ENCODE results near the gene C16orf74. TPM values are rescaled to one million over a fixed set of nuclear protein-coding genes. Genes with fewer than 3 reads are reported as not detected.

The C16orf74 gene
- total RNA-seq, 6 experiments from 2014 or later = 0.31 to 0.98 (median 0.70) TPM; not detected in 2

DNA sequence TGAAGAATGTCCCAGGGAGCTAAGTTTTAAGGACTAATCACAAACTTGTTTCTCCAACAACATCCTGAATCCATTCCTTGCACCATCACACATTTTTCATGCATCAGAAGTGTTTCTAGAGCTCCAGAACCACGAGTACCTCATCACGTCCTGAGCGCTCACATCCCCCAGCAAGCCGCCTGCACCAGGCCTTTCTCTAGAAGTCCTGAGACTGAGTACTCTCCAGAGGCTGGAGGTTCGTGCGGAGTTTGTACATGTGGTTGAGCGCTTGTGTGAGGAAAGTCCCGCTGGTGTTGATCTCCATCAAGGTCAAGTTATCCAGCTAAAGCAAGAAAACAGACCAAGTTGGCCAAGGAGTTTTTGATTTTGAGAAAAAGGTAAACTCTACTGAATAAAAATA is 72.9 kb downstream of the C16orf74 start:
- H3K36me3 ChIP-seq = peaks cover 0 to 1% (median under 1%) of the 10 kb centered on the region in 4 donors
- no peaks in the 10 kb centered on the region for H3K9me3 ChIP-seq
- H3K4me3 ChIP-seq = no peak overlapping the region
- TF ChIP-seq, protein P1, sequence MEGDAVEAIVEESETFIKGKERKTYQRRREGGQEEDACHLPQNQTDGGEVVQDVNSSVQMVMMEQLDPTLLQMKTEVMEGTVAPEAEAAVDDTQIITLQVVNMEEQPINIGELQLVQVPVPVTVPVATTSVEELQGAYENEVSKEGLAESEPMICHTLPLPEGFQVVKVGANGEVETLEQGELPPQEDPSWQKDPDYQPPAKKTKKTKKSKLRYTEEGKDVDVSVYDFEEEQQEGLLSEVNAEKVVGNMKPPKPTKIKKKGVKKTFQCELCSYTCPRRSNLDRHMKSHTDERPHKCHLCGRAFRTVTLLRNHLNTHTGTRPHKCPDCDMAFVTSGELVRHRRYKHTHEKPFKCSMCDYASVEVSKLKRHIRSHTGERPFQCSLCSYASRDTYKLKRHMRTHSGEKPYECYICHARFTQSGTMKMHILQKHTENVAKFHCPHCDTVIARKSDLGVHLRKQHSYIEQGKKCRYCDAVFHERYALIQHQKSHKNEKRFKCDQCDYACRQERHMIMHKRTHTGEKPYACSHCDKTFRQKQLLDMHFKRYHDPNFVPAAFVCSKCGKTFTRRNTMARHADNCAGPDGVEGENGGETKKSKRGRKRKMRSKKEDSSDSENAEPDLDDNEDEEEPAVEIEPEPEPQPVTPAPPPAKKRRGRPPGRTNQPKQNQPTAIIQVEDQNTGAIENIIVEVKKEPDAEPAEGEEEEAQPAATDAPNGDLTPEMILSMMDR (IDR thresholded peaks at IDR 0.05) = no peak
- TF ChIP-seq POLR2A (IDR thresholded peaks at IDR 0.05) = no peak
- peak in 1 of 3 donors; percentile 11 for DNase-seq
- intact Hi-C loops (cut with DNase I) = no loop called here
- ATAC-seq = no peak
- H3K27ac ChIP-seq = no peak overlapping the region
- peaks cover 4 to 38% (median 18%) of the 10 kb centered on the region in 4 donors for H3K4me1 ChIP-seq
- no peaks in the 10 kb centered on the region for H3K27me3 ChIP-seq
- 85% methylated on average over 8 of the region's 8 CpGs for WGBS (ENCODE audit: insufficient coverage, low coverage, low lambda C conversion rate, missing lambda C conversion rate)

DNA sequence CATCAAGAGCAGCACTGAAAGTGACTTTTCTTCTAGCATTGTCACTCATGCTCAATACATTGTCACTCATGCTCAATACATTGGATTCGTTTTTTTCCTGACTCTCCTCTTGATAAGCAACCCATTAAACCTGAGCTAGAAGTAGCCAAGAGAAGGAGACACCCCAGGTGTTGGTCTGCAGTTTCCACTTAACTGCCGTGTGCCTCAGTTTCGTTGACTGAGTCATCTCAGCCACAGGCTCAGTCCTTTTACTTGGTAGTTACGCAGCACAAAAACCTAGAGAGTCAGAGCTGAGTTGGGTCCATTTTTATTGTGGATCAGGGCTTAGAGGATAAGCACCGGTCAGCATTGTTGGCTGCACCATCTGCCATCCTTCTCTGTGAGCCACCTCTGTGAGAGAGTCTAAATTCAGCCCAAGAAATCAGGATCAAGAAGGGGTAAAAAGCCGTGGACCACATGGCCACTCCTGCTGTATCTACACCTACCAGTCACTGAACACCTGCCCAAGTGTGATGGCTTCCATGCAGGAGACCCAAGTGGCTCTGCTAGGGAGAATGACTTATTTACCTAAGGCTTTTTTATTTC is 73.4 kb downstream of the C16orf74 start:
- Histone ChIP-seq H3K27ac (no peak overlapping the region), H3K4me1 (peaks cover 4 to 40% (median 20%) of the 10 kb centered on the region in 4 donors), H3K36me3 (peaks cover 0 to 7% (median 3%) of the 10 kb centered on the region in 4 donors), H3K4me3 (no peak overlapping the region), H3K27me3 (no peaks in the 10 kb centered on the region), H3K9me3 (no peaks in the 10 kb centered on the region)
- WGBS (ENCODE audit: insufficient coverage, low coverage, low lambda C conversion rate, missing lambda C conversion rate) = 81% methylated on average over 5 of the region's 6 CpGs
- ATAC-seq (no peak), DNase-seq (no peak)
- intact Hi-C loops (cut with DNase I) = no loop called here
- TF ChIP-seq, protein P1 (IDR thresholded peaks at IDR 0.05) = no peak
- no peak for TF ChIP-seq POLR2A (IDR thresholded peaks at IDR 0.05)

DNA sequence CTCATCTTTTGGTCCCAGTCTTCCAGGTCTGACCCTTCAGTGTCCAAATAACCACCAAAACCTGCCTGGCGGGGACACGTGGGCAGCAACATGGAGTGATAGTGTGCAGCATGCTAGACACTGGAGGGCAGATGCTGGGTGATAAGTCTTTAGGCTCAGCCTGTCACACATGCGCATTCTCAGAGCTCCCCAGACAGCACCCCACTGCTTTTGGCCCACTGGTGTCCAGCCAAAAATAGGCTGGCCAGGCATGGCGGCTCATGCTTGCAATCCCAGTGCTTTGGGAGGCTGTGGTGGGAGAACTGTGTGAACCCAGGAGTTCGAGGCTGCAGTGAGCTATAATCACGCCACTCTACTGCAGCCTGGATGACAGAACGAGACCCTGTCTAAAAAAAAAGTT is 74.4 kb downstream of the C16orf74 start:
- no peak for TF ChIP-seq POLR2A (IDR thresholded peaks at IDR 0.05)
- TF ChIP-seq, protein P1 (IDR thresholded peaks at IDR 0.05) = no peak
- Histone ChIP-seq H3K27me3 (no peaks in the 10 kb centered on the region), H3K4me3 (no peak overlapping the region), H3K9me3 (no peaks in the 10 kb centered on the region), H3K27ac (no peak overlapping the region), H3K4me1 (peaks cover 4 to 40% (median 20%) of the 10 kb centered on the region in 4 donors), H3K36me3 (peaks cover 0 to 17% (median 7%) of the 10 kb centered on the region in 4 donors)
- DNase-seq (peak in 1 of 3 donors; percentile 38), ATAC-seq (no peak)
- 97% methylated on average over 5 of the region's 7 CpGs for WGBS (ENCODE audit: insufficient coverage, low coverage, low lambda C conversion rate, missing lambda C conversion rate)
- intact Hi-C loops (cut with DNase I) = no loop called here

DNA sequence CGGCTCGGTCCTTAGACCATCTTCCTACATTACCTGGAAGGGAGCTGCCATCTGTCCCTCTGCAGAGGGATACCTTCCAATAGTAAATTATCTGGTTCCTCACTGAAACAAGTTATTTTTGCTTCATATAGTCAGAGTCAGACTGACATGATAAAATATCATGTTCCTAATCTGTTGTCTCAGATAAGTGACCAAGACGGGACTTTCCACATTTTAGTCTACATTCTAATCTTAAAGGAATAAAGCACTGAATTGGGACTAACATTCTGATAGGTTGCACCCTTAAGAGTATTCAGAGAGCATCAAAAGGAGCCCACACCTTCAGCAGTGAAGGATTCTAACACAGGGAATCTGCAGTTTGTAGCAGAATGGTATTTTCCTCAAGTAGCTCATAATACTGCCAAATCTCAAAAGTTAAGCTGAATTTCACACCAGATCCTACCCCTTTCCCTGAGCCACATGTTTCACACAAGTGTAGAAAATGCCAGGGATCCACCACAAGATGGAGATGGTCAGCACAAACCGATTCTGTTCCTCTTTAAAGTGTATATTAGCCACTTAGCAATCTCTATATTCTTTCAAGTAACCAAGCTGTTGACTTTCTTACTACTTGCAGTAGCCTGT is 75.5 kb downstream of the C16orf74 start:
- H3K9me3 ChIP-seq = no peaks in the 10 kb centered on the region
- peaks cover 0 to 29% (median 16%) of the 10 kb centered on the region in 4 donors for H3K4me1 ChIP-seq
- no peak for ATAC-seq
- intact Hi-C loops (cut with DNase I) = no loop called here
- peak in 1 of 3 donors; percentile 9 for DNase-seq
- TF ChIP-seq POLR2A (IDR thresholded peaks at IDR 0.05) = no peak
- TF ChIP-seq, protein P1 (IDR thresholded peaks at IDR 0.05) = peak; percentile 30 to 43 (median 38)
- peaks cover 0 to 25% (median 11%) of the 10 kb centered on the region in 4 donors for H3K36me3 ChIP-seq
- H3K27ac ChIP-seq = no peak overlapping the region
- H3K4me3 ChIP-seq = no peak overlapping the region
- no peaks in the 10 kb centered on the region for H3K27me3 ChIP-seq
- WGBS (ENCODE audit: insufficient coverage, low coverage, low lambda C conversion rate, missing lambda C conversion rate) = 47% methylated on average over 4 of the region's 4 CpGs
